GM18526 (cell line): ENCODE results near the gene SPAG7.

Source experiments
- POLR2A ChIP-seq: IDR thresholded peaks from 3 replicates; pipeline ENCODE4 v1.6.1; 2011; ENCODE audit not compliant: insufficient read length; ENCODE audit errors: extremely low read depth

The SPAG7 gene

GRCh38 chr17:4938688-4939545, 28.7 kb downstream of the SPAG7 start:
- TF ChIP-seq POLR2A = no peak

- no peak for TF ChIP-seq POLR2A
These were observed 29.5 kb downstream of the SPAG7 start for GRCh38 chr17:4938069-4938491.

DNA sequence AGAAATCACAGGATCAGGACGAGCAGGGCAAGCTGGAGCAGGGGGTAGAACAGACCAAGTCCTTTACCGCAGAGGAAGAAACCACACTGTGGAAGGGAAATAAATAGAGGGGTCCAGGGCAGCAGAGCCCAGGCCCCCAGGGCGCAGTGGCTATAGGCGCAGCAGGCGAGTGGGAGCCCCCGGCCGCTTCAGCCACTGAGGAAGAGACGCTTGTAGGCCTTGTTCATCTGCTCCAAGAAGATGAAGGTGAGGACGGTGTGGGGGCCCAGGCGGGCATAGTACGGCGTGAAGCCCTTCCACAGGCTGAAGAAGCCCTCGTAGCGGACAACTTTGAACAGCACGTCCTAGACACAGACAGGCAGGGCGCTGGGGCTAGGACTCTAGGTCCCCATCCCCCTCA, 30.1 kb downstream of the SPAG7 start:
- no peak for TF ChIP-seq POLR2A

DNA sequence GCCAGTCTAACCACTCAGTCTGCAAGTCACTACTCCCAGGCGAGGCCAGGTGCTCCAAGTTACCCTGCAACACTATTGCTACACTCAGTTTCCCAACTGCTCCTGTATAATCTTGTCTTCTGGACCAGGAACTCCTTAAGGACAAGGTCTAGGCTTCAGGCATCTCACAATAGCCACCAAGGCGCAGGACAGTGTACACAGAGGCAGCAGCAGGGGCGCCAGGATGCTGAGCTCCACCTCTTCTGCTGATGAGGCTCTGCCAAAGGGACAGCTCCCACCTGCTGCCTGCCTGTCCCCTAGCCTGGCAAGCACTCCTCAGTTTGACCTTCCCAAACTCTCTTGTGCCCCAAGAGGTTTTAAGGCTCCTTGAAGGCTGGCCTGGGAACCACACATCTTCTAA, 31.2 kb downstream of the SPAG7 start:
- TF ChIP-seq POLR2A = no peak

GRCh38 chr17:4935650-4936049, 32.0 kb downstream of the SPAG7 start:
- TF ChIP-seq POLR2A = no peak

DNA sequence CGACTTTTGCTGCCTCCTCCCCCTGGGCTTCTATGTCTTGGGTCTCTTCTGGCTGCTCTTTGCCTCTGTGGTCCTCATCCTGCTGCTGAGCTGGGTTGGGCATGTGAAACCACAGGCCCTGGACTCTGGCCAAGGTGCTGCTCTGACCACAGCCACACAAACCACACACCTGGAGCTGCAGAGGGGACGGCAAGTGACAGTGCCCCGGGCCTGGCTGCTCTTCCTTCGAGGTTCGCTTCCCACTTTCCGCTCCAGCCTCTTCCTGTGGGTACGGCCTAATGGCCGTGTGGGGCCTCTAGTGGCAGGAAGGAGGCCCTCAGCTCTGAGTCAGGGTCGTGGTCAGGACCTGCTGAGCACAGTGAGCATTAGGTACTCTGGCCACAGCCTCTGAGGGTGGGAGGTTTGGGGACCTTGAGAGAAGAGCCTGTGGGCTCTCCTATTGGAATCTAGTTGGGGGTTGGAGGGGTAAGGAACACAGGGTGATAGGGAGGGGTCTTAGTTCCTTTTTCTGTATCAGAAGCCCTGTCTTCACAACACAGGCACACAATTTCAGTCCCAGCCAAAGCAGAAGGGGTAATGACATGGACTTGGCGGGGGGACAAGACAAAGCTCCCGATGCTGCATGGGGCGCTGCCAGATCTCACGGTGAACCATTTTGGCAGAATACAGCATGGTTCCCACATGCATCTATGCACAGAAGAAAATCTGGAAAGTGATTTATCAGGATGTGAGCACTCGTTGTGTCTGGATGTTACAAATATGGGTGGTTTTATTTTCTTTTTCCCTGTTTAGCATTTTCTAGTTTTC, 33.2 kb downstream of the SPAG7 start:
- no peak for TF ChIP-seq POLR2A

GRCh38 chr17:4933646-4934045, 34.0 kb downstream of the SPAG7 start:
- TF ChIP-seq POLR2A = no peak

- TF ChIP-seq POLR2A = no peak
These were observed 34.9 kb downstream of the SPAG7 start for GRCh38 chr17:4932756-4933155.

- no peak for TF ChIP-seq POLR2A
These were observed 35.7 kb downstream of the SPAG7 start, which contains the start of gene GP1BA for GRCh38 chr17:4931963-4932362. Gene GP1BA, plus strand, starts transcription at chr17:4932277. Its CDS starts 328 bp downstream, at chr17:4932605.

- no peak for TF ChIP-seq POLR2A
These were observed 38.7 kb downstream of the SPAG7 start for GRCh38 chr17:4928881-4929280.

DNA sequence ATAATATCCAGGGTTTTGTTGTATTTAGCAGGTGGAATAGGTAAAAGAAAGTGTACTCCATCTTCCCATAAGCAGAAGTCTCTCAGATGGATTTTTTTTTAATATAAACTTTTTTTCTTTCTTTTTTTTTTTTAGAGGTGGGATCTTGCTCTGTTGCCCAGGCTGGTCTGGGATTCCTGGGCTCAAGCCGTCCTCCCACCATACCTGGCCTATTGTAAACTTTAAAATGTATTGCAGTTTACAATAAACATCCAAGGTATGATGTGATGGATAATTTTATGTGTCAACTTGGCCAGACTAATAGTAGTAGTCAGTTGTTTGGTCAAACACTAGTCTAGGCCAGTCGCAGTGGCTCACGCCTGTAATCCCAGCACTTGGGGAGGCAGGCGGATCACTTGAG, 46.3 kb downstream of the SPAG7 start:
- TF ChIP-seq POLR2A = no peak

- TF ChIP-seq POLR2A = no peak
These were observed 47.1 kb downstream of the SPAG7 start for GRCh38 chr17:4920351-4921048.

GRCh38 chr17:4919511-4920047, 48.0 kb downstream of the SPAG7 start:
- no peak for TF ChIP-seq POLR2A

GRCh38 chr17:4913994-4914393, 53.6 kb downstream of the SPAG7 start:
- TF ChIP-seq POLR2A = no peak
